Stimulated activated effector memory CD8-positive, alpha-beta T cell treated with anti-CD3 and anti-CD28 coated beads, Interleukin-12 subunit alpha, Interleukin-12 subunit beta, amount 100 ng/mL, for 72 hours (primary cell): ENCODE results near the gene C6orf52.
"Not testable (repeated sequence)": the region's sequence is repeated elsewhere in the genome, so short reads cannot be mapped to it uniquely, and the experiment has no call there.

Experiments used
- ATAC-seq: fragments of 150-1000 bp; cut with Tn5 transposase; 2 replicates; pipeline ENCODE4 v1.10.0; 2021
- DNase-seq, 2 donors: peaks; one replicate each; pipeline ENCODE4 v3.0.0; 2021 to 2022; ENCODE audit warnings: low spot score in 2 of 2
- H3K27ac Mint-ChIP-seq: one replicate; pipeline ENCODE4 v1.8.0; 2022; ENCODE audit warnings: mild to moderate bottlenecking, mixed read lengths
- H3K36me3 Mint-ChIP-seq: one replicate; pipeline ENCODE4 v1.8.0; 2022; ENCODE audit warnings: mild to moderate bottlenecking, mixed read lengths
- H3K4me1 Mint-ChIP-seq: one replicate; pipeline ENCODE4 v1.8.0; 2022; ENCODE audit warnings: mixed read lengths
- H3K4me3 Mint-ChIP-seq: one replicate; pipeline ENCODE4 v1.8.0; 2022; ENCODE audit warnings: mild to moderate bottlenecking, mixed read lengths
- H3K9me3 Mint-ChIP-seq: one replicate; pipeline ENCODE4 v1.8.0; 2022; ENCODE audit warnings: mixed read lengths

C6orf52 gene

DNA sequence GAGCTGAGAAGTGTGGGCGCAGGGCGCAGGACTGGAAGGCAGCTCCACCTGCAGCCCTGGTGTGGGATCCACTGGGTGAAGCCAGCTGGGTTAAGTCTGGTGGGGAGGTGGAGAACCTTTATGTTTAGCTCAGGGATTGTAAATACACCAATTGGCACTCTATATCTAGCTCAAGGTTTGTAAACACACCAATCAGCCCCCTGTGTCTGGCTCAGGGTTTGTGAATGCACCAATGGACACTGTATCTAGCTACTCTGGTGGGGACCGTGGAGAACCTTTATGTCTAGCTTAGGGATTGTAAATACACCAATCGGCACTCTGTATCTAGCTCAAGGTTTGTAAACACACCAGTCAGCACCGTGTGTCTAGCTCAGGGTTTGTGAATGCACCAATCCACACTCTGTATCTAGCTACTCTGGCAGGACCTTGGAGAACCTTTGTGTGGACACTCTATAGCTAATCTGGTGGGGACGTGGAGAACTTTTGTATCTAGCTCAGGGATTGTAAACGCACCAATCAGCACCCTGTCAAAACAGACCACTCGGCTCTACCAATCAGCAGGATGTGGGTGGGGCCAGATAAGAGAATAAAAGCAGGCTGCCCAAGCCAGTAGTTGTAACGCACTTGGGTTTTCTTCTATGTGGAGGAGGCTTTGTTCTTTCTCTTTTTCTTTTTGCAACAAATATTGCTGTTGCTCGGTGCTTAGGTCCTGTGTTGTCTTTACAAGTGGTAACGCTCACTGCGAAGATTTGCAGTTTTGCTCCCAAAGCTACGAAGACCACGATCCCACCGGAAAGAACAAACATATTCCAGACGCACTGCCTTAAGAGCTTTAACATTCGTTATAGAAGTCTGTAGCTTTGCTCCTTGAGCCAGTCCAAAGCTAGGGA lies 26.8 kb upstream of the C6orf52 start:
- Mint-ChIP-seq H3K4me3 (peak overlapping the region; percentile 94), H3K36me3 (peaks cover 12% of the 10 kb centered on the region), H3K4me1 (peaks cover 29% of the 10 kb centered on the region), H3K27ac (peak overlapping the region; percentile 34)
- H3K9me3 Mint-ChIP-seq, ATAC-seq: not testable (repeated sequence)
- DNase-seq, result peak in 1 of 2 donors; percentile 59

- Mint-ChIP-seq H3K36me3 (peaks cover 9% of the 10 kb centered on the region), H3K9me3 (no peaks in the 10 kb centered on the region), H3K4me3 (peak overlapping the region; percentile 94), H3K4me1 (peaks cover 24% of the 10 kb centered on the region), H3K27ac (peak overlapping the region; percentile 67)
- ATAC-seq (peak; percentile 56), DNase-seq (peak; percentile 36 to 77)
Observed at GRCh38 chr6:10720265-10720959, 26.0 kb upstream of the C6orf52 start.

DNA sequence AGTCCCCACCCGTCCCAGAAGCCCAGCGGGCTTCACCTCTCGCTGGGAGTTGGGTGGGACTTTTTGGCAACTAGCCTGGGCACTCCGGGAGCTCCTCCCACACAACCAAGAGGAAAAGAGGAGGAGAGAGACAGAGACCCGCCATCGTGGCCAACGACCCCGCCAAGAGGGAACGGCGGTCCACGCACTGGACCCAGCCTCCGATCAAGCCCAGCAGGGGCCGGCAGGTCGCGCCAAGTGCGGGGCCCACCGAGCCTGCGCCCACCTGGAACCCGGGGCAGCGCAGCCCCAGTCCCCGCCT lies 25.5 kb upstream of the C6orf52 start:
- DNase-seq (no peak), ATAC-seq (no peak)
- Mint-ChIP-seq H3K36me3 (peaks cover 6% of the 10 kb centered on the region), H3K4me3 (peak overlapping the region; percentile 94), H3K27ac (peak overlapping the region; percentile 67), H3K9me3 (no peaks in the 10 kb centered on the region), H3K4me1 (peaks cover 20% of the 10 kb centered on the region)

GRCh38 chr6:10719296-10719963 lies 25.0 kb upstream of the C6orf52 start:
- peak; percentile 4 for ATAC-seq

GRCh38 chr6:10713962-10714361 lies 19.5 kb upstream of the C6orf52 start:
- ATAC-seq, result no peak
- Mint-ChIP-seq H3K27ac (peak overlapping the region; percentile 52), H3K4me3 (no peak overlapping the region), H3K9me3 (no peaks in the 10 kb centered on the region), H3K4me1 (peaks cover 6% of the 10 kb centered on the region), H3K36me3 (peaks cover 27% of the 10 kb centered on the region)
- DNase-seq, result no peak

More at GRCh38 chr6:10719296-10719963, 25.0 kb upstream of the C6orf52 start:
- Mint-ChIP-seq H3K4me3 (peak overlapping the region; percentile 94), H3K4me1 (peaks cover 21% of the 10 kb centered on the region), H3K9me3 (no peaks in the 10 kb centered on the region), H3K27ac (peak overlapping the region; percentile 67), H3K36me3 (peaks cover 6% of the 10 kb centered on the region)
- peak in 1 of 2 donors; percentile 65 for DNase-seq

DNA sequence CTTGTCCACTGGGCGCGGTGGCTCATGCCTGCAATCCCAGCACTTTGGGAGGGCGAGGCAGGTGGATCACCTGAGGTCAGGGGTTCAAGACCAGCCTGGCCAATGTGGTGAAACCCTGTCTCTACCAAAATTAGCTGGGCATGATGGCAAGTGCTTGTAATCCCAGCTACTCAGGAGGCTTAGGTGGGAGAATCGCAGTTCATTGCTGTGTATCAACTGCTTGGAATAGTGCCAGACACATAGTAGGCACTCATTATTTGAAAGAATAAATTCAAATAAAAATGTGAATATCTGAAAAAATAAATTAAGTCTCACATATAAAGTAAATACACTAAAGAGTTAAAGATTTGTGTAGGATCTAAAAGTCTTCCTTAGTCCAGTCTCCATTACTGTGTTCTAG lies 2.2 kb upstream of the C6orf52 start:
- H3K4me3 Mint-ChIP-seq, result peak overlapping the region; percentile 96
- no peak for ATAC-seq
- H3K27ac Mint-ChIP-seq, result no peak overlapping the region
- DNase-seq, result no peak
- peaks cover 54% of the 10 kb centered on the region for H3K4me1 Mint-ChIP-seq
- peaks cover 70% of the 10 kb centered on the region for H3K36me3 Mint-ChIP-seq
- no peaks in the 10 kb centered on the region for H3K9me3 Mint-ChIP-seq

DNA sequence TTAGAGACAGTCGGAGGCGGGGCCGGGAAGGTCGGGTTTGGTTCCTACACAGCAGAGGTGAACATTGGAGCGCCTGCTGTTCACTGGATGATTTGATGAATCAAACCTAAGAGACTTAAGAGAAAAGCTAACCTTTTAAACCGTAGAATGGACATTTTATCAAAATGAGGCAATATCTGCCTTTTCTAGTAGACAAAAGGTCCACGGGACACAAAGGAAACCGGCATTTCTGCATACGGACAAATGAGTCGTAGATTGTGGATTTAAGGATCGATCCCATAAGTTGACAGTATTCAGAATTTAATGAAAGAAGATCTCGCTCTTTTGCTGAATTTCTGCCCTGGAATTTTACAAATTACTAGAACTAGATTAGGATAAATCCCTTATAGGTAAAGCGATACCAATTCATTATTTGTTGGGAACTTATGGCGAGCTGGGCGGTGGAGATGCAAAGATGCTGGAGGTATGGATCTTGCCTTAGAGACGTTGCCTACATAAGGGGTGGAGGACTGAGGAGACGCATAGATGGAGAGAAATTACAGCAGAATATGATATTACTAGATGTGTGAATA lies 756 bp upstream of the C6orf52 start:
- peak overlapping the region; percentile 100 for H3K27ac Mint-ChIP-seq
- no peak for DNase-seq
- H3K9me3 Mint-ChIP-seq, result no peaks in the 10 kb centered on the region
- peaks cover 44% of the 10 kb centered on the region for H3K4me1 Mint-ChIP-seq
- peak overlapping the region; percentile 96 for H3K4me3 Mint-ChIP-seq
- peaks cover 55% of the 10 kb centered on the region for H3K36me3 Mint-ChIP-seq
- ATAC-seq, result no peak

DNA sequence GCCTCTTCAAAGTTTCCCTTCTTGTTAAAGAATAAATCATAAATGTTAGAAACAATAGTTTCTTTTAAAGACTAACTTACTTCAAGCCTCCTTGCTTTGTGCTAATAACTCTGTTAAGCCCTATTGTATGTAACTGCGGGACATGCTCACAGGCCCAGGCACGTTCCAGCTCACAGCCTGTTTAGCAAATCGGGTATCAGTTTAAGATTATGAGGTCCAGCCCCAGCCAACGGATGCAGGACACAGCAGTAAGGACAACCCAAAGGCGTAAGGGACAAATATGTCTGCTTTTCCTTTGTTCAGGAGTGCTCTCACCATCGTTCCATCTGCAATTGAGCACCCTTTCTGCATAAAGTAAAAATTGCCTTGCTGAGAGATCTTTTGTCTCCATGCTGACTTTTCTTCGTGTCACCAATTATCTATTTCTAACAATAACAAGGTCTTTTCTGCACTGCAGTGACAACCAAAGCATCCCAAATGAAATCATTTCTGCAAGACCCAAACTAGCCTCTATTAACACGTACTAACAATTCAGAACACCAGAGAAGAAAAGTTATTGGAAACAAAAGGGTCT lies 1.4 kb downstream of the C6orf52 start:
- Mint-ChIP-seq H3K36me3 (peaks cover 34% of the 10 kb centered on the region), H3K9me3 (no peaks in the 10 kb centered on the region), H3K4me3 (peak overlapping the region; percentile 96), H3K27ac (no peak overlapping the region), H3K4me1 (peaks cover 30% of the 10 kb centered on the region)
- DNase-seq, result no peak
- no peak for ATAC-seq

GRCh38 chr6:10690651-10691445 lies 3.6 kb downstream of the C6orf52 start:
- H3K9me3 Mint-ChIP-seq, result no peaks in the 10 kb centered on the region
- peaks cover 17% of the 10 kb centered on the region for H3K4me1 Mint-ChIP-seq
- H3K36me3 Mint-ChIP-seq, result peaks cover 19% of the 10 kb centered on the region
- no peak overlapping the region for H3K27ac Mint-ChIP-seq
- ATAC-seq, result no peak
- H3K4me3 Mint-ChIP-seq, result no peak overlapping the region
- DNase-seq, result no peak

- DNase-seq (no peak), ATAC-seq (no peak)
- Mint-ChIP-seq H3K4me3 (no peak overlapping the region), H3K27ac (no peak overlapping the region), H3K4me1 (peaks cover under 1% of the 10 kb centered on the region), H3K9me3 (no peaks in the 10 kb centered on the region), H3K36me3 (no peaks in the 10 kb centered on the region)
Observed at GRCh38 chr6:10687582-10687981, 6.8 kb downstream of the C6orf52 start.

- Mint-ChIP-seq H3K9me3 (no peaks in the 10 kb centered on the region), H3K4me1 (no peaks in the 10 kb centered on the region), H3K4me3 (no peak overlapping the region), H3K27ac (no peak overlapping the region), H3K36me3 (no peaks in the 10 kb centered on the region)
- ATAC-seq (no peak), DNase-seq (no peak)
Observed at GRCh38 chr6:10686901-10687300, 7.5 kb downstream of the C6orf52 start.

DNA sequence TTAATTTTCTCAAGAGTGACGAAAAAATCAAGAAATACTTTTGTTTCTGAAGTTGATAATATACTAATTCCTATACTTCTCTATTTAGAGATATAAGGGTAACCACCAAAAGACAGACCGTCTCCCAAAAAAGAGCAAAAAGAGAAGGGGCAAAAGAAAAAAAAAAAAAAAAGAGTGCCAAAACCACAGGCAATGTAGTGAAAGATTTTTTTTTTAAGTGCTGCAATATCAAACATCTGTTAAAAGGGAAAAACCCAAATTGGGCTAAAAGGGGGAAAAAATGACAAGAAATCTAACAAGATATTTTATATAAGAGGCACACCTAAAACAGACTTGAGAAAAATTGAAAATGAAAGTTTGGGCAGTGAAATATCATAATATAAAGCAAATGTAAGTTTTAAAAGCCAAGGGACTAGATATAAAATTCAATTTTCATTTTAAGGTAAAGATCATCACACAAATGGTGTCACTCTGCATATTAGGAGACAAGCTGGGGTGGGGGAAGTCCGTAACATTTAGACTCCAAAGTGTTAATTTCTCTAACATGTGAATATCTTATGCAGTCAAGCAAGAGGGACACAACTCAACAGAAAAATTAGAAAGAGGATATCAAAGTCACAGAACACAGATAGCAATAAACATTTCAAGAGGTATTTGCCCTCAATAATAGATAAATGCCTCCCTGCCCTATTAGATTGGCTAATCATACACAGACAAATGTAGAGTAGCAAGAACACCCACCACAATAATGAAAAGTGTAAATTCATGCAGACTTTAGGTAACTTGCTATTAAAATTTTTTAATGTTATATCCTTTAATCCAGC lies 9.1 kb downstream of the C6orf52 start:
- Mint-ChIP-seq H3K4me3 (no peak overlapping the region), H3K36me3 (no peaks in the 10 kb centered on the region), H3K9me3 (no peaks in the 10 kb centered on the region), H3K4me1 (no peaks in the 10 kb centered on the region), H3K27ac (no peak overlapping the region)
- no peak for DNase-seq
- ATAC-seq, result no peak

GRCh38 chr6:10684618-10685017 lies 9.8 kb downstream of the C6orf52 start:
- no peaks in the 10 kb centered on the region for H3K9me3 Mint-ChIP-seq
- H3K27ac Mint-ChIP-seq, result peak overlapping the region; percentile 29
- no peak overlapping the region for H3K4me3 Mint-ChIP-seq
- no peaks in the 10 kb centered on the region for H3K4me1 Mint-ChIP-seq
- H3K36me3 Mint-ChIP-seq, result no peaks in the 10 kb centered on the region
- ATAC-seq (no peak), DNase-seq (no peak)
